GM18861 (cell line): Measurements from ENCODE around the gene CRYBG3.

Experiments used
- ATAC-seq: cut with Tn5 transposase; IDR thresholded peaks from one replicate; pipeline ENCODE4 v1.9.1; 2021; ENCODE audit not compliant: unreplicated experiment

Gene CRYBG3

GRCh38 chr3:97835761-97836160 is 13.9 kb downstream of the CRYBG3 start:
- ATAC-seq = no peak

- no peak for ATAC-seq
Observed at GRCh38 chr3:97838393-97838792, 16.6 kb downstream of the CRYBG3 start.

- ATAC-seq = no peak
Observed at GRCh38 chr3:97839944-97840343, 18.1 kb downstream of the CRYBG3 start.

GRCh38 chr3:97841304-97841703 is 19.5 kb downstream of the CRYBG3 start:
- ATAC-seq = no peak

GRCh38 chr3:97841956-97842355 is 20.1 kb downstream of the CRYBG3 start:
- ATAC-seq = no peak

- no peak for ATAC-seq
Observed at GRCh38 chr3:97848779-97849178, 27.0 kb downstream of the CRYBG3 start.

GRCh38 chr3:97857401-97857800 is 35.6 kb downstream of the CRYBG3 start:
- ATAC-seq = no peak

- ATAC-seq = no peak
Observed at GRCh38 chr3:97860364-97860763, 38.6 kb downstream of the CRYBG3 start.

- no peak for ATAC-seq
Observed at GRCh38 chr3:97862582-97862981, 40.8 kb downstream of the CRYBG3 start.

- no peak for ATAC-seq
Observed at GRCh38 chr3:97863031-97863430, 41.2 kb downstream of the CRYBG3 start.

GRCh38 chr3:97863775-97864174 is 42.0 kb downstream of the CRYBG3 start:
- no peak for ATAC-seq

GRCh38 chr3:97871186-97871585 is 49.4 kb downstream of the CRYBG3 start:
- no peak for ATAC-seq

- ATAC-seq = no peak
Observed at GRCh38 chr3:97871801-97872524, 50.2 kb downstream of the CRYBG3 start.

- no peak for ATAC-seq
Observed at GRCh38 chr3:97872525-97873042, 50.8 kb downstream of the CRYBG3 start.

- no peak for ATAC-seq
Observed at GRCh38 chr3:97880267-97880666, 58.5 kb downstream of the CRYBG3 start.

GRCh38 chr3:97882975-97883598 is 61.3 kb downstream of the CRYBG3 start:
- ATAC-seq = no peak

- ATAC-seq = no peak
Observed at GRCh38 chr3:97883736-97884135, 61.9 kb downstream of the CRYBG3 start.

- ATAC-seq = no peak
Observed at GRCh38 chr3:97884586-97885123, 62.8 kb downstream of the CRYBG3 start.

GRCh38 chr3:97885931-97886824 is 64.4 kb downstream of the CRYBG3 start:
- no peak for ATAC-seq

GRCh38 chr3:97889814-97890213 is 68.0 kb downstream of the CRYBG3 start:
- ATAC-seq = no peak

- ATAC-seq = no peak
Observed at GRCh38 chr3:97892852-97893251, 71.0 kb downstream of the CRYBG3 start.
